NCI-H146 treated with DMSO at 0.1 percent for 48 hours (cell line): ENCODE data around the gene ESRRB.
"Not testable (repeated sequence)": the region's sequence is repeated elsewhere in the genome, so short reads cannot be mapped to it uniquely, and the experiment has no call there.

Source experiments
- DNase-seq: peaks from one replicate; lab custom pipeline; 2025; ENCODE audit not compliant: unreplicated experiment; lab: John Stamatoyannopoulos, UW

The ESRRB gene

DNA sequence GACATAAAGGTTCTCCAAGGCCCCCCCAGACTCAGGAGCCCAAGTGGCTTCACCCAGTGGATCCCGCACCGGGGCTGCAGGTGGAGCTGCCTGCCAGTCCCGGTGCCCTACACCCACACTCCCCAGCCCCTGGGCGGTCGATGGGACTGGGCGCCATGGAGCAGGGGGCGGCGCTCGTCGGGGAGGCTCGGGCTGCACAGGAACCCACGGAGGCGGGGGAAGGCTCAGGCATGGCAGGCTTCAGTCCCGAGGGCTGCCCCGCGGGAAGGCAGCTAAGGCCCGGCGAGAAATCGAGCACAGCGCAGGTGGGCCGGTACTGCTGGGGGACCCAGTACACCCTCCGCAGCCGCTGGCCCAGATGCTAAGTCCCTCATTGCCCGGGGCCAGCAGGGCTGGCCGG, 160.7 kb downstream of the ESRRB start:
- not testable (repeated sequence) for DNase-seq

GRCh38 chr14:76537906-76538647, 162.1 kb downstream of the ESRRB start:
- DNase-seq, result no peak

- DNase-seq, result no peak
Measured at GRCh38 chr14:76538648-76539008, 162.7 kb downstream of the ESRRB start.

DNA sequence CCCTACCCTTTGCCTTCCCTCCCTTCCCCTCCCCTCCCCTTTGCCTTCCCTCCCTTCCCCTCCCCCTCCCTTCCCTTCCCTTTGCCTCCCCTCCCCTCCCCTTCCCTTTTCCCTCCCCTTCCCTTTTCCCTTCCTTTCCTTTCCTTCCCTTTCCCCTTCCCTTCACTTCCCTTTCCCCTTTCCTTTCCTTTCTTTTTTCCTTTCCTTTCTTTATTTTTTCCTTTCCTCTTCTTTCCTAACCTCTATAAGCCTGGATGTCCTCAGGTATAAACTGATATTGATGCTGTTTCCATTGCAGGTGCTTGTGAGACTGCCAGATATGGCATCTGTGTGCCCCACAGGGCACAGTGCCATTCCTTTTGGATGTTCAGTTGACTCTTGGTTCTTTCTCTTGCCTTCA, 163.2 kb downstream of the ESRRB start:
- no peak for DNase-seq

DNA sequence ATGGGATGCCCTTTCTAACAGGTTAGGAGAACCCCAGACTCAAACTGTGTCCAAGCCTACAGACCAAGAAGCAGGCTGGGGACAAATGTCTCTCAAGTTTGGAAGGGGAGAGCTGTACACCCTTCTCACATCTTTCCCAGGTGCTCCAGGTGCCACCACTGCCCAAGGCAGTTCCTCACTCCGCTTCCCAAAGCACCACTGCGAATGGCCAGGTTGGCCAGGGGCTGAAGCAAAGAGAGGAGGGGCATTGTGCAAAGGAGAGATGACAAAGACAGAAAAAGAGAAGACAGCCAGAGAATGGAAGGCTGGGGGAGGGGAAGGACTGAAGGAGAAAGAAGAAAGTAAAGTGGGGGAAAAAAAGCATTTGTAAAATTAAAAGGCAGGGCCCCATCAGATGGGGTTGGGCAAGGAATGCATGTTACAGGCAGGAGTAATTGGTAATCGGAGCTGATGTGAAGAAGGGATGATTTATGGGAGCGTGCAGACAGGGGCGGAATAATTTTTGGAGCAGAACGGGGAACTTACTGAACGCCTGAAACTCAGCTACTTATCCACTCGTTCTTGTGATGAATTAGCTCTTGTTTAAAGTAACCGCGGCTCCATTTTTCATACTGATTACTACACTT, 165.8 kb downstream of the ESRRB start:
- DNase-seq, result no peak

- no peak for DNase-seq
Measured at GRCh38 chr14:76546426-76547221, 170.7 kb downstream of the ESRRB start.

GRCh38 chr14:76547831-76548230, 171.9 kb downstream of the ESRRB start:
- no peak for DNase-seq

DNA sequence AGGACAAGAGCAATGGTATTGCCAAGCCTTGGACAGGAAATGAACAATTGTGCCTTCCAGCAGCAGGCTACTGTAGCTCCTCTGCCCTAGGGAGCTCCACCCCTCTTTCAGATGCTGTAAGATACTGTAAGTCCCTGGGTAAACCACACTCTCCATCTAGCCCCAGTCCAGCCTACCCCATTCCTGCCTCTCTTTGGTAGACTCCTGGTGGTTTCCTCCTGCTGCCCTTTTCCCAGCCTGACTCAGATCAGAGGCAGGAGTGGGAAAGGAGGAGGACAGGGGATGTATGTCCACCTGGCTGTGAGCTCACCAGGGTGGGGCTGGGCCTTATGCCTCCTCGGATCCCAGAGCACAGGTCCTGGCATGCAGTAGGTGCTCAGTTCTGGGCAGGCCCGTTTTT, 174.6 kb downstream of the ESRRB start:
- no peak for DNase-seq

DNA sequence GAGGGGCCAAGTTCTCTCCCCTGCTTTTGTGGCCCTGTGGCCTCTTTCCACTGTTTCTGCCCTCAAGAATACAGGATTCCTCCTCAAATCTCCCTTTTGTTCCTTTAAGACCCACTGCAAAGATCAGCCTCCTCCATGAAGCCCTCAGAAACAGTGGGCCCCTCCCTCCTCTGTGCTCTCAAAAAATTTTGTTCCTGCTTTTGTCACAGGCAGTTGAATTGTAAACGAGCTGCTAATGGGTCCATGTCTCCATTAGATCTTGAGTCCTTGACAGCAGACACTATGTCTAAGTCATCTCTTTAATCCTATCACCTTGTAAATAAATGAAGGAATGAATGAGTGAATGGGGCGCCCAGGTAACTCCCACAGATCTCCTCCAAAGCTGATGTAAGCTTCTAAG, 175.2 kb downstream of the ESRRB start:
- DNase-seq, result no peak
